ENCODE measurements around the gene C1orf174.
A peak's percentile ranks its signal among the peaks of the same experiment; 100 is the strongest.

C1orf174 gene

DNA sequence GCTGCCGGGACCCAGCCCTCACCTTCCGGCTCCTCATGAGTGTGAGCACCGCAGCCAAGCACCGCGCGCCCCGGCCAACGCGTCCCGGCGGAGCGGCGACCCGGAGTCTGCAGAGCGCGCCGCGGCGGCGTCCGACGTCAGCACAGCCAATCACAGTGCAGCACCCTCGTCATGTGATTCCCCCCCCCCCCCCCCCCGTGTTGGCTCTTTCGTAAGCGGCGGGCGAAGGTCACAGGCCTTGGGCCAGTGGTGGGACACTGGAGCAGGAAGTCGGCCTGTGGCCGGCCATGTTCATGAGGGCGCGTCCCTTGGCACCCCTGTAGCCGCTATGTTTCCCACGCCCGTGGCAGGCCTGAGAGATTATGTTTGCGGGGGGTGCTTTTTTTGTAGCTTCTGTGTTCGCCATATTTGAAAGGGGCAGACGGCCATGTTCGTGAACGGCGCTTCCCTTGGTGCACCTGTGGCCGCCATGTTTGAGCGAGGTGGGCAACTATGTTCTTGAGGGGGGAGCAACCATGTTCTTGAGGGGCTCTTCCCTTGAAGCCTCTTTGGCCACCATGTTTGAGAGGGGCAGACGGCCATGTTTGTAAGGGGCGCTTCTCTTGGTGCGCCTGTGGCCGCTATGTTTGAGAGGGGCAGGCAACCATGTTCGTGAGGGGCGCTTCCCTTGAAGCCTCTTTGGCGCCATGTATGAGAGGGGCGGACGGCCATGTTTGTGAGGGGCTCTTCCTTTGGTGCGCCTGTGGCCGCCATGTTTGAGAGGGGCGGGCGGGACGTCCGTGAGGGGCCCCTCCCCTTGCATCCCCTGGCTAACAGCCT is at the start of gene C1orf174:
C1orf174 (minus strand) TSS at position 123 of the 819 bp plus-strand sequence; CDS start at position 37, 86 bp downstream.
- DNase-seq: peak; percentile 92

DNA sequence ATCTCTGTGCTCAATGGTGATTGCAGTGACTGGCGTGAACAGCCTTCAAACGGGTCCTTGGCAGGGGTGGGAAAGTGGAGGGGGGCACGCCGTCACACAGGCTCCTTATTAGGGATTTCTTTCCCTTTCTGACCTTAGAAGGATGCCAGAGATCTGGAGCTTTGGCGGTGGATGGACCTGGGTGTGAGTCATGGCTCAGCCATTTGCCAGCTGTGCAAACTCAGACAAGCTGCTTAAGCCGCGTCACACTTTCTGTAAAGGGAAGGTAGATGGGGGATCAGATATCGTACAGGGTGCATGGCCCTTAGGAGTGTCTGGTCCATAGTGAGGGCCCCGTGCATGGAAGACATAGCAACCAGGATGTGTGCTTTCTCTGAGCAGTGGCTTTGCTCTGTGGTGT is 48.3 kb upstream of the C1orf174 start:
- no peak for DNase-seq

DNA sequence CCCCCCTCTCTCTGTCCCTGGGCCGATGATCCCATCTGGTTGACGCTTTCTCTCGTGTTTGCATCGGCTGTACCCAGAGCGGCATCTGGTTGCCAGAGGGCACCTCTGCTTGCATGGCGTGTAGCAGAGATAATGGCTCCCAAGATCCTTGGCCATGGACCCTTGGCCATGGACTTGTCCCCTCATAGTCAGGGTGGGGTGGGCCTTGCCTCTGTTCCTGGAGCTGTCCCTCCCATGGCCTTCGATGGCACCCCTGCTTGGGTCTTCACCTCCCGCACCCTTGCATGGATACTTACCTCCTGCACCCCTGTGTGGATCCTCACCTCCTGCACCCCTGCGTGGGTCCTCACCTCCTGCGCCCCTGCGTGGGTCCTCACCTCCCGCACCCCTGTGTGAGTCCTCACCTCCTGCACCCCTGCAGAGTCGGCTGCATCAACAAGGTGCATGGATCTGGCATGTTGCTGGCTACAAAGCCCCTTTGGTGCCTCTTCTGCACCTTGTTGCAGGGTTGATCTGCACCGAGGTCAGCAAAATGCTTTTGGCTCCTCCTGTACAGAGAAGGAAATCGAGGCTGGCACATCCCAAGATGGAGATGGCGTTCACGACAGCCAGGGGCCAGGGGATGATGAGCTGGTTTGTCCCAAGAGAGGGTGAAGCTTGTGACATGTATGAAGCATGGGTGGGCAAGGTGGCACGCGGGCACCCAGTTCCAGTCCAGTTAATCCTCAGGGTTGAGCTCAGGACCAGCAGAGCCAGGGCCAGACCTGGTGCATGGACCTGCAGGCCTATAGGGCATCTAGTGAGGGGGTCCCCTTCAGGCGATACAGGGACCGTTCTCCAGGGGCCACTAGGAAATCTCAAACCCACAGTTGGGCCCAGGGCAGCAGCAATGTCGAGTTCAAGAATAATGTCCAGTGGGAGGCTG is 46.1 kb upstream of the C1orf174 start:
- no peak for DNase-seq

DNA sequence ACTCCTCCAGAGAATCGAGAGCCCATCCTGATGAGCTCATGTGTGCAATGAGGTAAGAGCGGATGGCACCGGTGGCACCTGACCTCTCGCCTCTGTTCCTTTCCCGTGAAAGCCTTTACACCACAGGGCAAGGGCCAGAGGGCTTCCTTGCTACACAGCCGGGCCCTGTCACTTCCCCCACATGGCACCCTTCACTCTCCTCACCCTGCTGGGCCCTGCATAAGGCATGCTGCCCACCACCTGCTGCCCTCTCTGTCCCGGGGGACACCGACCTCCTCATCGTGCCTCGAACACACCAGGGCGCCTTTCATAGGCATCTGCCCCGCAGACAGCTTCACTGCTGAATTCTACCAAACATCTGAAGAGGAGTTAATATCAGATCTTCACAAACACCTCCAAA is 45.1 kb upstream of the C1orf174 start:
- DNase-seq: no peak

DNA sequence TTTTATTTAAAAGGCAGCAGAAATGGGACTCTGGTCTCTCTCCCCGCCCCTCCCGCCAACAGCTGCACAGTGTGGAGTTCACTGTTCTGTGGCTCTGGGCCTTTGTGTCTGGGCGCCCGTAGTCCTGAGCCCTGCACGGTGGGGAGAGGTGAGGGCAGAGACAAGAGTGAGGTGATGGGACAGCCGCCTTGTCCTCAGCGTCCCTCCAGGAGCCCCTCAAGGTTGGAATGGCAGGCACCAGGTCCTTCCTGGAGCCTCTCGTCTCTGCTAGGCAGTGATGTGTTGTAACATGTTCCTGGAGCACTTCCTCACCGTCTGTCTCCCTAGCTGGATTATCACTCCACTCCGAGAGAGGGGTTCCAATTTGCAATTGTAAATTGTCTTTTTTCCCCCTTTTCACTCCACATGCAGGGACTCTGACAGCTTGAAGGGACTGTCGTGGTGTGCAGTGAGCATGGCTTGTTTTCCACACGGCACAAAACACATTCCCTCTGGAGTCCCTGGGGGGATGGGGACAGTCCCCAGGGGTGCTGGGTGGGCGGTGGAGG is 44.6 kb upstream of the C1orf174 start:
- DNase-seq: no peak

DNA sequence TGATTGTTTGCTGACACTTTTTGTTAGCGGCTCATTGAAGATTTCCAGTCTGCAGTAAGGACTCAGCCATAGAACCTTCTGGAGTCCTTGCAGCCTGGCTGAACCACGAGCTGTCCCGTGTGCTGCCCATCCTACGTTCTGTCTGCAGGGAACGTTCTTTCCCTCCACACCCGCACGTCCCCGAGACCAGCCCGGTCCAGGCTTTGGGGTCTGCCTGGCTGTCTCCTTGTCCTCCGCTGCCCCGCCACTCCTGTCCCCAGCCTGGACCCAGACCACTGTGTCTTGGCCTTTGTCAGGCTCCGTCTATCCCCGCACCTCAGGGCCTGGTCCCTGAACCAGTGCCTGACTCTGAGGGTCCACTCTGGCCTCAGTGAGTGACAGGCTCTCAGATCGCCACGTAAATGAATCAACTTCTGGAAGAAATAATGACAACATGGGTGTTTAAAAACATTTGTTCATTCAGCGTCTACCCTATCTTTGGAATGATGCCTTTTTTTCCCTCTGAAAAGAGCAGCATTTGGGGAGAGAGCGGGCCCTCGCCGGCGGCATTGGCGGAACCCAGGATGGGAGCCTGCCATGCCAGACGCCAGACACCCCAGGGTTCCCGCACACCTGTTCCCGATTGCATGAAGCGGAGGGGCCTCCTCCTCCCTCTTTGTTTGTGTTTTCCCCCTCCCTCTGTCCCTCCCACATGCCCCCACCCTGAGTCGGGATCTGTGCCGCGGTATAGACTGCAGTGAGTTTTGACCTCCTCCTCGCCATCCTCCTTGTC is 43.9 kb upstream of the C1orf174 start:
- no peak for DNase-seq

DNA sequence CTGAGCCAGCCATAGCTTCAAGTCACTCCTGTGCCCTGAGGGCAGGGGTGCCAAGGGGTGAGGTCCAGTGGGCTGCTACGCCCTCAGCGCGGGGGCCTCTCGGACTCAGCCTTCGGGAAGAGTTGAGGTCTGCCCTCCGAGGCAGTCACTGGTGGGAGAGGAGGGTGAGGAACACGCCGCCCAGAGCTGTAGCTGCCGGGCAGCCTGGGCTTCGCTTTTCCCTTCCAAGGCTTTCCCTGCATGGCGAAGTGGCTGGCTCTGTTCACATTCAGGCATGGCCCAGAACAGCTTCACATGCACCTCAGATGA is 43.0 kb upstream of the C1orf174 start:
- no peak for DNase-seq

DNA sequence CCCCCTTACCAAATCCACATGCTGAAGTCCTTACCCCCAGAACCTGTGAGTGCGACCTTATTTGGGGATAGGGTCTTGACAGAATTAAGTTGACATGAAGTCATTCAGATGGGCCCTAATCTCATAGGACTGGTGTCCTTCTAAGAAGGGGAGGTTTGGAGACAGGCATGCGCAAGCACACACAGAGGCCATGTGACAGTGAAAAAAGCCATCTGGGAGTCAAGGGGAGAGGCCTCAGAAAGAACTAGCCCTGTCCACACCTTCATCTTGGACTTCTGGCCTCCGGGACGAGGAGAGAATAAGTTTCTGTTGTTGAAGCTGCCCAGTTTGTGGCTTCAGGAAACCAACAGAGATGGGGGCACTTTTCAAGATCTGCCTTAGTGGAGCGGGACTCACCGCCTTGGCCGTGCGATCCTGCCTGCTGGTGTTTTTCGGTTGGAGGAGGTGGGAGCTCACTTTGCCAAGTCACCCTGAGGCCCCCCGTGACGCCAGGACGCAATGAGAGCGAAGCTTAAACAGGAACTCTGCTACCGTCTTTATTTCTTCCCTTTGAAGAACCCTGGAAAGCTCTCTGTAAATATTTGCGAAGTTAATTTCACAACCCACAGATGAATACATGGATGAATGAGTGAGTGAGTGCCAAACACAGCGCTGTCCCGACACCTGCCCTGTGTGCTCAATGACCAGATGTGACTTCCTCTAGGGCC is 42.5 kb upstream of the C1orf174 start:
- no peak for DNase-seq

DNA sequence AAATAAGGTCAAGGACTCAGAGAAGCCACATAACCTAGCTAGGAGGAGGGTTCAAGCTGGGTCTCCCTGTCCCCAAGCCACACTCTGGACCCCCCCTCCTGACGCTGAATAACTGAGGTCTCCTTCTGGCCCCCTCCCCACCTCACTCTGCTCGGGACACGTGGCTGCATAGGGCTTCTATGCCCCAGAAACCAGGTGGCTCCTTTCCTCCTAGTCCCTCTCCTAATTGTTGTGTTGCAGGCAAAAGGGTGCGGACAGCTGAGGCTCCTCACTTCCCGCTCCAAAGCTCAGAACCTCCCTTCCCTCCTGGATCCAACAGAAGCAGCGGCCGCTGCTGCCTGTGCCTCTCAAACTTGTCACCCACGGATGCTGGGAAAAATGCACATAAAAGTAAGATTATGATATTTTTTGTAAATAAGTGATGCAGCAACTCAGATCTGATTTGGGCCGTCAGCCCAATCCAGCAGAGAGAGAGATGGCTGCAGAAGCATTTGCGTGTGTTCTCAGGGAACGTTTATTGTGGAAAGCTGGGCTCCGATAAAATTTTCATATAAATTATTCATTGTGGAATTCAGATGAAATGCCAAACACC is 40.8 kb upstream of the C1orf174 start:
- DNase-seq: no peak

DNA sequence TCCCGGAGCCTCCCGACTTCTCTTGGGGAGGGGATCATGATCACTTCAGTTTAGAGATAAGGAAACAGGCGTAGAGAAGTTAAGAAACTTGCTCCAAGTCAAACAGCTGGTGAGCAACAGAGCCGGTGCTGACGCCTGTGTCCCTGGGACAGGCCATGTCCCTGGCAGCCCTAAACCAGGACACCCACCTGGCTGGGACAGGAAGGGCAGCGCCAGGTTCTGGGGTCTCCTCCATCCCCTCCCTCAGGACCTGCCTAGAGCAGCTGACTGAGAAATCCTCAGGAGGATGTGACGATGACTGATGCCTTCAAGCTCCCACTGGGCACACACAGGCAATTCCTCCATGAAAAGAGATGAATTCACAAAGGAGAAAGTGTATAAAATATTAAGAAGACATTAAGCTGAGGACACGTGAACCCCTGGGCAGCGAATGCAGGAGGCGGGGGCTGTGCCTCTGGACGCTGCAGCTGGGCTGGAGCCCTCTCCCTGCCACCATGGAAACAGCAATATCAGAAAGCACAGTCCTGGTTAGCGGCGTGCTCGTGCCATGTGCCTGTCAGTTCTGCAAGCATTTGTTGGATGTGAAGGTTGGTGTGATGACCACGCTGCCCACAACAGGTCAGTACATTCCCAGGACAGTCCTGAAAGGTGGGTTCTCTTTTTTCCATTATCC is 40.1 kb upstream of the C1orf174 start:
- DNase-seq: no peak

DNA sequence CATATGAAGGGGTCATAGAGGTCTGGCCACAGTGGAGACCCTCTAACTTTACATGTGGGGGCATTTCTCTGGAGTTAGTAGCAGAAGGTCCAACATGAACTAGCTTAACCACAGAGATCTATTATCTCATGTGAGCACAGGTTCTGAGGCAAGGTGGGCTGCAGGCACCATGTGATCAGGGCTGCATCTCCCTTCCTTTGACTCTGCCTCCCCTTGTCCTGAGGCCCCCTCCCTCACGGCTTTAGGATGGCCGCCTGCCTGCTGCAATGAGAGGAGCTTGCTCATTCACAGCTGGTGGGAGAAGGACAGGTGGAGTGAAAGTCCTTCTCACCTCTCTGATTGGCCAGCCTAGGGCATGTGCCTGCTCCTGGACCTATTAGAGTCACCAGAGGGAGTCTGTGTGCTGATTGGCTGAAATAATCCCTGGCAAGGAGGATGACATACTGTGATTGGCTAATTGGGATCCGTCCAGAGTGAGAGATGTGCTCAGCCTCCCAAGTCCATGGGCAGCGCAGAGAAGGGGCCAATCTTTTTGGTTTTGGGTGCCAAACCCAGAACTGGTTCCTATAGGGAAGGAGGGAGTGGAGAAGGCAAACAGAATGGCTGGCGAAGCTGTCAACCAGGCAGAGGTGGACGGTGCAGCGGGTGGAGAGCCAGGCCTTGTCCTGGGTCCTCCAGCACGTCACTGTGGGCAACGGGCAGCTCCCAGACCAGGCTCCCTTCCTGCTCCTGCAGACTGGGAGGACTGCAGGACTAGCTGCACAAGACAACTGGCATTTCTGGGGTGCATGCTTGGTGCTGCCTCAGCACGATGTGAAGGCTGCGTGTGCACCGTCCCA is 39.4 kb upstream of the C1orf174 start:
- no peak for DNase-seq

DNA sequence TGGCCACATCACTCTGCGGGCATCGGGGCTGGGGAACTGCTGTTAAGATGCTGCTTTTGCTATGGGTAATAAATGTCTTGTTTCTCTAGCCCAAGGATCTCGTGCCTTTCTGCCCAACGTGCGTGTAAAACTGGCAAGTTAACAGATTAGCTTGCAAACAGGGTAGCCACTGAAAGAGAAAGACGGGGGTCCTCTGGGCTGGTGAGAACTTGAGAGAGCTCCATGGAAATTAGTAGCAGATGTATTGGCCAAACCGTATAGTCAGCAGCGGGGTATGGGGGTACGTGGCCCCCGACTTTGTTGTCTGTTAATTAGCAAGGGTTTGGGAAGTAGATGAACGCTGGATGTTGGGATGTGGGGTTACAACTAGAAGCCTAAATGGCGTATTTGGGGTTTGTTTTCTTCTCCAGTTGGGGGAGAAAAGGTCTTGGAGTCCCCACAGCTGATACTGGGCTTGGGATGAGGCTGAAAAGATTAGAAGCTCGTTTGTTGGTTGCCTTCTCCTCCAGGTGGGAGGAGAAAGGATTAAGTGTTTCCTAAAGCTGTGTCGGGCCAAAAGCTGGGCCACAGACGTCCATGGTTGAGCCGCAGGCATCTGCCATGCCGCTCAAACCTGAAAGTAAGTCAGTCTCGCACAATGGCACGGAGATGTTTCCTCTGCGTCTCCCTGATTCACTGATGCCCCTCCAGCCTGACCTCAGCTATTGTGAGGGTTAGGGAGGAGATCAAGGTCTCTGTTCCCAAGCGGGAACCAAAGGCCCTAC is 32.3 kb upstream of the C1orf174 start:
- DNase-seq: no peak

DNA sequence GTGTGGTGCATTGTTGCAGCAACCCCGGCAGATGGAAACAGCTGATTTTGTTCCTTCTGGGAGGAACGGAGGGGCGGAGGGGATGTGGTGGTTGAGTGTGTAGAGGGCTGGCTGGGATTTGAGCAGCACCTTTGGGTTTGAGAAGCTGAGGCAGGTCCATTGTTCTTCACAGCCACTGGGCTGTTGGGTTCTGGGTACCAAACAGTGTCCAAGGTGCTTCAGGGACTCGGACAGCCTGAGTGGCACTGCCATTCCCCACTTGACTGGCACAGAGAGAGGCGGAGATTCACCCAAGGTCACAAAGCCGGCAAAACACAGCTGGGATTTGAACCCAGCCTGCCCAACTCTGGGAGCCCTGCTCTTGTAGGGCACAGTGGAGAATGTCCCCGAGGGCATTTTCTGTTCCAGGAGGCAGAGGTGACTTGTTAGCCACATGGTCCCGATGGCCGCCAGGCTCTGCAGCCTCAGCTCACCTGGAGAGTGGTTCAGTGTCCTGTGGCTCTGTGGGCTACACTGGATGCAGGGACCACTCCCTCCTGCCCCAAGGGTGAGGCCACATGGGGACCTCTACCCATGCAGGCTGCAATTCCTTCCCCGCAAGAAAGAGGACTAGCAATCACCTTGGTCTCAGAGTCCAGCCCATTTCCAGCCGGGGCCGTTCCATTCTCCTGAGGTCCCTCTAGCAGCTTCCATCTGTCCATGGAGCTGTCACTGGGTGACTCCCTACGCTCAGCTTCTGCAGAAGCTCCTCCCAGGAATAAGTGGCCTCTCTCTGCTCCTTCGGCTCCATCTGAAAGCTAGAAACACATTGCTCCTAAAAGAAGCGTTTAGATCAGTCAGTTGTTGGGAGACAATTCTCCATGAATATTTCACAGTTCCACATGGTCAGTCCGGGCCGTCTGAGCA is 31.2 kb upstream of the C1orf174 start:
- DNase-seq: no peak

DNA sequence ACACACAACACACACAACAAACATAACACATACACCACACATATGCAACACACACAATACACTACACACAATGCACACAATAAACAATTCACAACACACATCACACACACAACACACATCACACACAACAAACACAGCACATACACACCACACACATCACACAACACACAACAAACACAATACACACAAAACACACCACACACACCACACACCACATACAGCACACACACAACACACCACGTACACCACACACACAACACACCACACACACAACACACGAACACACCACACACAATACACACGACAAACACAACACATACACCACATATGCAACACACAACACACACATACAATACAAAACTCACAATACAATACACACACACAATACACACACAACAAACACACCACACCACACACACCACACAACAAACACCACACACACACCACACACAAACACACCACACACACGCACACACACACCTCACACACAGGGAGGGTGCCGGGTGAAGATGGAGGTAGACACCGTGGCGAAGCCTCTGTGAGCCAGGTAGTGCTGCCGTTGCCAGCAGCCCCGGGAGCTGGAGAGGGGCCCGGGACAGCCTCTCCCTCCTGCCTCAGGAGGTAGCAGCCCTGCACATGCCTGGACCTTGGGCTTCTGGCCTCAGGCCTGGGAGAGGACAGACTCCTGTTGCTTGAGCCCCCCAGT is 30.4 kb upstream of the C1orf174 start:
- no peak for DNase-seq

DNA sequence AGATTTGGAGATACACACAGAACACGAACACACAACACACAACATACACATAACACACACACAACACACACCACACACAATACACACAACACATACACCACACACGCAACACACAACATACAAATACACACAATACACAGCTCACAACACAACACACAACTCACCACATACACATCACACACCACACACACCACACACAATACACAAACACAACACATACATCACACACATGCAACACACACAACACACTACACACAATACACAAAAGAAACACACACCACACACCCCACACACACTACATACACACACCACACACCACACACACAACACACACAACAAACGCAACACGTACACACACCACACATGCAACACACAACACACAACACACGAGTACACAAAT is 29.1 kb upstream of the C1orf174 start:
- DNase-seq: no peak

DNA sequence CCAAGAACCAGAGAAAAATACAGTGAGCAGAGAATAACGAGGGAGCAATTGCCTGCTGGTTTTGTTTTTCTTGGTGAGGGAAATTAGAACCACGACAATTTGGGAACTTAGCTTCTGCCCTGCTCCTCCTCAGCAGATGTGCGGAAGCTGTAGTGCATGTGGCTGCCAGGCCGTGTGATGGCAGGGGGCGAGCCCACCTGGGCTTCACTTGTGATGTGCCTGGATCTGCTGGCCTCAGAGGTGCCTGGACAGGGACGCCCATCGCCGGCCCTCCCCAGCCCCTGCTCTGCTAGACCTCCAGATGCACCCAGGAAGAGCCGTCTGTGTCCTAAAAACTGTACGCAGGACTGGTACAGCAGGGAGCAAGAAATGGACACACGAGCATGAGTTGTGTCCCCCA is 28.5 kb upstream of the C1orf174 start:
- no peak for DNase-seq

DNA sequence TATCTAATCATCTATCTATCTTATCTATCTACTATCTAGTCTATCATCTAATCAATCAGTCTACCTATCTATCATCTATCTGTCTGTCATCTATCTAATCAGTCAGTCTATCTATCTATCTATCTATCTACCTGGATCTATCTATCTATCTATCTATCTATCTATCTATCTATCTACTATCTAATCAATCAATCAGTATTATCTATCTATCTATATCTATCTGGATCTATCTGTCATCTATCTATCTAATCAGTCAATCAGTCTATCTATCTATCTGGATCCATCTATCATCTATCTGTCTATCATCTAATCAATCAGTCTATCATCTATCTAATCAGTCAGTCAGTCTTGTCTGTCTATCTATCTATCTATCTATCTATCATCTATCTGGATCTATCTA is 26.9 kb upstream of the C1orf174 start:
- DNase-seq: no peak

DNA sequence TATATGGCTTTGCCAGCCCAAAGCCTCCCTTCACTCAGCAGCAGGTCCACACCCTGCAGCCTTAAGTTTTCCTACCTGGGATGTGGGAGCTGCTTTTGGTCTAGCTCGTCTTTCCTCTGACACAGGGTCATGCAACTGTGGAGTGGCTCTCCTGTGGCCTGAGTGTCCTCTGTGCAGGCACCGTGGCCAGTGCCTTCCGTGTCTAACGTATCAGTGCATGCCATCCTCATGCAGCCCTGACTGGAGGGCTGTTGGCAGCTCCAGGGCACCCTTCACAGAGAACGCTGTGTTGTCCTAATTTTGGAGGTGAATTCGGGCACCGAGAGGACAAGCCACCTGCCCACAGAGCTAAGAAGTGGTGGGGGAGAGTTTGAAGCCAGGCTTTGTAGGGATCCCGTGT is 25.7 kb upstream of the C1orf174 start:
- DNase-seq: no peak

Data from GOT3 (cell line).